ENCODE measurements around the gene PTPN1.

GRCh38 chr20:50580842-50581544, 70.8 kb downstream of the PTPN1 start:
- TF ChIP-seq POLR2A (IDR thresholded peaks at IDR 0.05) (no peak), CTCF (IDR thresholded peaks at IDR 0.05) (no peak)
